Stomach (tissue), 4 donors: Measurements from ENCODE around the gene TEX51.

Experiments used
- POLR2A ChIP-seq, 4 donors: fragments of 450-650 bp; IDR thresholded peaks; one replicate each; pipeline ENCODE4 v1.6.1; 2016; ENCODE audit warnings: antibody characterized with exemption in 4 of 4, control low read depth in 2 of 4, mild to moderate bottlenecking in 1 of 4, moderate library complexity in 1 of 4
- POLR2AphosphoS5 ChIP-seq, 3 donors: sonication (generic); formaldehyde crosslinking; IDR thresholded peaks; one replicate each; pipeline ENCODE4 v1.6.1; 2016; ENCODE audit warnings: antibody characterized with exemption in 3 of 3
- TF ChIP-seq, protein P1 (sequence below), 7 experiments: fragments of 450-650 bp in 4 of 7; fragments of 200-600 bp in 3 of 7; sonication (generic) in 3 of 7; IDR thresholded peaks; one replicate each; pipeline ENCODE4 v1.5.1; 2016 to 2019; ENCODE audit warnings: antibody characterized with exemption in 7 of 7, control low read depth in 2 of 7, mild to moderate bottlenecking in 1 of 7

DNA sequence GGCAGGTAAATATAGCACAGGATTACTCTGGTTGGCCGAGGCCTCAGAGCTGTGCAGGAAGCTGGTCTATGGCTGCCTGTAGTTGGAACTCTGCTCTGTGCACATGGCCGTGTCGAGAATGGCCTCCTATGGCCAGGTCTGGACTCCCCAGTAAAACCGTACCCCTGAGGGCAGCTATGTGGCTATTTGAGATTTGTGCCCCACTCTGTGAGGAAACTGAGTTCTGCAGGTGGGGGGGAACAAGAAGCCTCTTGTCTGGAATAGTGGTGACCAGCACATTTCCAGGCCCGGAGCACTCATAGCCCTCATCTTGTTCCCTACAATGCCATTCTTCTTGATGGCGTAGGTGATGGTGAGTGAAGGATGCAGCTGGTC is 15.0 kb upstream of the TEX51 start:
- TF ChIP-seq, protein P1, sequence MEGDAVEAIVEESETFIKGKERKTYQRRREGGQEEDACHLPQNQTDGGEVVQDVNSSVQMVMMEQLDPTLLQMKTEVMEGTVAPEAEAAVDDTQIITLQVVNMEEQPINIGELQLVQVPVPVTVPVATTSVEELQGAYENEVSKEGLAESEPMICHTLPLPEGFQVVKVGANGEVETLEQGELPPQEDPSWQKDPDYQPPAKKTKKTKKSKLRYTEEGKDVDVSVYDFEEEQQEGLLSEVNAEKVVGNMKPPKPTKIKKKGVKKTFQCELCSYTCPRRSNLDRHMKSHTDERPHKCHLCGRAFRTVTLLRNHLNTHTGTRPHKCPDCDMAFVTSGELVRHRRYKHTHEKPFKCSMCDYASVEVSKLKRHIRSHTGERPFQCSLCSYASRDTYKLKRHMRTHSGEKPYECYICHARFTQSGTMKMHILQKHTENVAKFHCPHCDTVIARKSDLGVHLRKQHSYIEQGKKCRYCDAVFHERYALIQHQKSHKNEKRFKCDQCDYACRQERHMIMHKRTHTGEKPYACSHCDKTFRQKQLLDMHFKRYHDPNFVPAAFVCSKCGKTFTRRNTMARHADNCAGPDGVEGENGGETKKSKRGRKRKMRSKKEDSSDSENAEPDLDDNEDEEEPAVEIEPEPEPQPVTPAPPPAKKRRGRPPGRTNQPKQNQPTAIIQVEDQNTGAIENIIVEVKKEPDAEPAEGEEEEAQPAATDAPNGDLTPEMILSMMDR (IDR thresholded peaks at IDR 0.05) = no peak
- TF ChIP-seq POLR2A (IDR thresholded peaks at IDR 0.05) (no peak), POLR2AphosphoS5 (IDR thresholded peaks at IDR 0.05) (no peak)
